ENCODE data around the gene DRAM1. TPM values are rescaled to one million over a fixed set of nuclear protein-coding genes. Genes with fewer than 3 reads are reported as not detected.
"Not testable (repeated sequence)": the region's sequence is repeated elsewhere in the genome, so short reads cannot be mapped to it uniquely, and the experiment has no call there.

DRAM1 gene
- total RNA-seq, 3 donors from 2014 or later: 31.2 to 32.4 (median 31.6) TPM

DNA sequence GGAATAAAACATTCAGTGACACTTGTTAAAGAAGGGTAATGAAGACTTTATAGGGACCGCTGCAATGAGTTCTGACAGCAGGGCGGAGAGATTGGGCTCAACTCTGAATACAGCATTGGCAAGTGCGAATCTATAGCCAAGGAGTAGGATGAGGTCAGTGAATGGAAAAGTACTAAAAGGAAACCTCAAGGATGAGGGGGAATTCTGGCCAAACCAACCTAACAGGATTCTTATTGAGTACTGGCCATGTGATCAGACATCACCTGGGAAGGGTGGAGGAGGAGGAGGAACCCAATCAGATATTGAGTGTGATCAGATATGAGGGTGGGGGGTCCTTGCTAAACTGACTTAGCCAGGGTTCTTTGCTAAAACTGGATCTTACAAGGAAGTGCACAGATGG, 31.0 kb downstream of the DRAM1 start:
- Histone ChIP-seq H3K27me3 (no peaks in the 10 kb centered on the region), H3K9me3 (no peaks in the 10 kb centered on the region), H3K4me1 (no peaks in the 10 kb centered on the region), H3K4me3 (no peak overlapping the region), H3K36me3 (no peaks in the 10 kb centered on the region), H3K27ac (peak overlapping the region; percentile 48 to 55)
- no peak for DNase-seq (ENCODE audit: low spot score in 2 of 2)
- TF ChIP-seq POLR2A (IDR thresholded peaks at IDR 0.05) (no peak), CTCF (IDR thresholded peaks at IDR 0.05) (no peak), POLR2AphosphoS5 (IDR thresholded peaks at IDR 0.05) (no peak)
- intact Hi-C loops (cut with DNase I; ENCODE audit: low total_unique reads): no loop called here

DNA sequence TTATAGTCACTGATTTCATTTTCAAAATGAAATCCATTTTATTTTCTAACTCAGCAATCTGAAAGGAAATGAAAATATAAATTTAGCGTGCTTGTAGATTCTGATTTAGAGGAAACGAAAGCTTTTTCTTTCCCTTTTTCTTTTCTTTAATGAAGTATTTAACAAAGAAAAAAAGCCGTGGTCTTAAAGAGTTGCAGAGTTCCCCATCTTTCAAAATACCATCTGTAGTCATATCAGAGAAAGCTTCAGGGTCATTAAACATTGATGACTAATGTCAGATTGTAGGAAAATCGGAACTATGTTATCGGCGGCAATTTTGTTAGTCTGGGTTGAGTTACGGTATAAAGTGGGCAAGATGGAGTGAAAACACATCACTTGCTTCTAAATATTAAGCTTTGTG, 32.3 kb downstream of the DRAM1 start:
- Histone ChIP-seq H3K4me1 (no peaks in the 10 kb centered on the region), H3K4me3 (peak overlapping the region in 2 of 3 donors; percentile 2 to 12), H3K27ac (peak overlapping the region in 1 of 2 donors; percentile 53), H3K27me3 (no peaks in the 10 kb centered on the region), H3K36me3 (no peaks in the 10 kb centered on the region), H3K9me3 (no peaks in the 10 kb centered on the region)
- no peak for DNase-seq (ENCODE audit: low spot score in 2 of 2)
- intact Hi-C loops (cut with DNase I; ENCODE audit: low total_unique reads): loop anchor here (10.0 kb wide), 1 partner anchor 2005 kb away; no protein-coding TSS in a partner anchor
- TF ChIP-seq POLR2A (IDR thresholded peaks at IDR 0.05): no peak
- no peak for TF ChIP-seq POLR2AphosphoS5 (IDR thresholded peaks at IDR 0.05)
- TF ChIP-seq CTCF (IDR thresholded peaks at IDR 0.05): no peak

- no peaks in the 10 kb centered on the region for H3K4me1 ChIP-seq
- H3K27ac ChIP-seq: no peak overlapping the region
- H3K4me3 ChIP-seq: no peak overlapping the region
- H3K27me3 ChIP-seq: no peaks in the 10 kb centered on the region
- no peak for DNase-seq (ENCODE audit: low spot score in 2 of 2)
- H3K36me3 ChIP-seq: no peaks in the 10 kb centered on the region
- intact Hi-C loops (cut with DNase I; ENCODE audit: low total_unique reads): loop anchor here (10.0 kb wide), 1 partner anchor 1999 kb away; no protein-coding TSS in a partner anchor
- H3K9me3 ChIP-seq: no peaks in the 10 kb centered on the region
- TF ChIP-seq CTCF (IDR thresholded peaks at IDR 0.05) (no peak), POLR2AphosphoS5 (IDR thresholded peaks at IDR 0.05) (no peak)
Measured at GRCh38 chr12:101915841-101916240, 38.5 kb downstream of the DRAM1 start.

DNA sequence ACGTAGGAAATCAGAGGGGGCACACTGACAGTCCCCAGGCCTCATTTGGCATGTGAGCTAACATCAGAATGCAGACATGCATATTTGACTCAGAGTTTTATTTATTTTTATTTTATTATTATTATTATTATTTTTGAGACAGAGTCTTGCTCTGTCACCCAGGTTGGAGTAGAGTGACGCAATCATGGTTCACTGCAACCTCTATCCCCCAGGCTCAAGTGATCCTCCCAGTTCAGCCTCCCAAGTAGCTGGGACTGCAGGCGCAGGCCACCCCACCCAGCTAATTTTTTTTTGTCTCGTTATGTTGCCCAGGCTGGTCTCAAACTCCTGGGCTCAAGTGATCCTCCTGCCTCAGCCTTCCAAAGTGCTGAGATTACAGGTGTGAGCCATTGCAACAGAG, 41.4 kb downstream of the DRAM1 start:
- H3K36me3 ChIP-seq; H3K4me3 ChIP-seq; H3K27me3 ChIP-seq; H3K9me3 ChIP-seq; DNase-seq (ENCODE audit: low spot score in 2 of 2); H3K4me1 ChIP-seq: not testable (repeated sequence)
- intact Hi-C loops (cut with DNase I; ENCODE audit: low total_unique reads): loop anchor here (10.0 kb wide), 1 partner anchor 1996 kb away; no protein-coding TSS in a partner anchor
- peak overlapping the region in 1 of 2 donors; percentile 13 for H3K27ac ChIP-seq

GRCh38 chr12:101919447-101919846, 42.1 kb downstream of the DRAM1 start:
- Histone ChIP-seq H3K9me3 (no peaks in the 10 kb centered on the region), H3K27ac (no peak overlapping the region), H3K4me3 (no peak overlapping the region), H3K27me3 (no peaks in the 10 kb centered on the region), H3K36me3 (no peaks in the 10 kb centered on the region), H3K4me1 (no peaks in the 10 kb centered on the region)
- TF ChIP-seq CTCF (IDR thresholded peaks at IDR 0.05): no peak
- no peak for TF ChIP-seq POLR2AphosphoS5 (IDR thresholded peaks at IDR 0.05)
- TF ChIP-seq POLR2A (IDR thresholded peaks at IDR 0.05): no peak
- intact Hi-C loops (cut with DNase I; ENCODE audit: low total_unique reads): loop anchor here (10.0 kb wide), 1 partner anchor 1995 kb away; no protein-coding TSS in a partner anchor
- no peak for DNase-seq (ENCODE audit: low spot score in 2 of 2)

DNA sequence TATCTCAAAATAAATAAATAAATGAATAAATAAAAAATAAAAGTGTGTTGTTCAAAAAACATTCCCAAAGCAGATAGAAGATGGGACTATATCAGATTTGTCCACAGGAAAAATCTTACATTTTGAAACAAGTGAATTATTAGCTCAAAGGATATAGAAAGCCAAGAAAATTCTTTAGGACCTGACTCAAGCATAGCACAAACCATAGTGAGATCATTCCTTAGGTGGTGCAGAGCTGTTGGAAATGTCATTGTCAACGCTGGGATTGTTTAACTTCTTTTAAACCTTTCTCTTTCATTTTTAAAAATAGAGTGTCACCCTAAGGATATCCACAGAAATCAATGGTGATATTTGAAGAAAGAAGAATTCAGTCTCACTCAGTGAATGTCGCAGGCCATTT, 43.5 kb downstream of the DRAM1 start:
- Histone ChIP-seq H3K4me1 (no peaks in the 10 kb centered on the region), H3K36me3 (no peaks in the 10 kb centered on the region), H3K27ac (no peak overlapping the region), H3K9me3 (no peaks in the 10 kb centered on the region), H3K4me3 (no peak overlapping the region), H3K27me3 (no peaks in the 10 kb centered on the region)
- TF ChIP-seq CTCF (IDR thresholded peaks at IDR 0.05) (no peak), POLR2A (IDR thresholded peaks at IDR 0.05) (no peak), POLR2AphosphoS5 (IDR thresholded peaks at IDR 0.05) (no peak)
- intact Hi-C loops (cut with DNase I; ENCODE audit: low total_unique reads): no loop called here
- DNase-seq (ENCODE audit: low spot score in 2 of 2): no peak
